SK-N-MC (cell line): ENCODE data around the gene CCNQ.

Source experiments
- EZH2 ChIP-seq: fragments of 200-600 bp; sonication (generic); IDR thresholded peaks from one replicate; pipeline ENCODE4 v1.6.1; 2017; ENCODE audit warnings: antibody characterized with exemption
- FOXP2 ChIP-seq: optimal IDR thresholded peaks from 2 replicates; pipeline ENCODE3; 2011; ENCODE audit warnings: mild to moderate bottlenecking, moderate library complexity; ENCODE audit not compliant: insufficient read depth; ENCODE audit errors: extremely low read length, control extremely low read depth
- POLR2AphosphoS5 ChIP-seq: IDR thresholded peaks from 2 replicates; pipeline ENCODE4 v1.6.1; 2012; ENCODE audit warnings: mild to moderate bottlenecking, low read depth, low read length, borderline replicate concordance

DNA sequence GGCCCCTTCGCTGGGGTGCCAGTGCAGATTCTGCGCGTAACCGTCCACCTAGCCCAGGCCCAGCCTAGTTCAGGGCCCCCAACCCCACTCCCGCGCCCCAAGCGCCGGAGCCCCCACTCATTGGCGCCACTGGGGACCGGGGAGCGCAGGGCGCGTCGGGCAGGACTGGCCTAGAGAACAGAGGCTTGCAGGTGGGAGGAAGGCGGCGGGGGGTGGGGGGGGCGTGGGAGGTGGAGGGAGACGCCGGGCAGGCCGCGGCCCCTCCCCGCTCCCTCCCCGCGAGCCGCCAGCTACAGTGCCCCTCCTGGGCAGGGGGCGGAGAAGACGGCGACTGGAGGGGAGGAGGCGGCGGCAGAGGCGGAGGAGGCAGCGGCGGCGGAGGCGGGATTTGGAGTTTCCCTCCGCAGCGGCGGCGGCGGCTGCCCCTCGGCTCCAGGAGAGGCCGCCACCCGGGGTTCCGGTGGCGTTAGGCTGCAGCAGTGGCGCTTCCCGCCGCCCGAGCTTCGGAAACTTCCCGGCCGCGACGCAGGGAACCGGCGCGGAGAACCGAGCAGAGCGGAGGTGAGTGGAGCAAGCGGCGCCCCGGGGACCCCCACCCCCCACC lies 43.2 kb upstream of the CCNQ start:
- TF ChIP-seq POLR2AphosphoS5 = no peak
- no peak for TF ChIP-seq EZH2
- no peak for TF ChIP-seq FOXP2
